ENCODE data around the gene FRMD5.

Gene FRMD5

GRCh38 chr15:44159492-44159891, 35.6 kb downstream of the FRMD5 start:
- DNase-seq = no peak

GRCh38 chr15:44158111-44158510, 37.0 kb downstream of the FRMD5 start:
- no peak for DNase-seq

- no peak for DNase-seq
These were observed 37.4 kb downstream of the FRMD5 start for GRCh38 chr15:44157679-44158078.

GRCh38 chr15:44153352-44153751, 41.7 kb downstream of the FRMD5 start:
- no peak for DNase-seq

DNA sequence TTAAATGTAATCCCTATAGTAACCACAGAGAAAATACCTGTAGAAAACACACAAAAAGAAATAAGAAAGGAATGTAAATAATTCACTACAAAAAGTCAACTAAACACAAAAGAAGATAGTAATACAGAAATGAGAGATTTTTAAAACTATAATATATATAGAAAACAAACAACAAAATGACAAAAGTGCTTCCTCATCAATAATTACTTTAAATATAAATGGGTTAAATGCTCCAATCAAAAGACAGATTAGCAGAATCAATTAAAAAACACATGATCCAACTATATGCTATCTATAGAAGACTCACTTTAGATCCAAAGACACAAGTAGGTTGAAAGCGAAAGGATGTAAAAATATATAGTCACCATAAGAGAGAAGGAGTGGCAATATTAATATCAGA, 45.8 kb downstream of the FRMD5 start:
- DNase-seq = no peak

GRCh38 chr15:44148580-44148979, 46.5 kb downstream of the FRMD5 start:
- DNase-seq = no peak

DNA sequence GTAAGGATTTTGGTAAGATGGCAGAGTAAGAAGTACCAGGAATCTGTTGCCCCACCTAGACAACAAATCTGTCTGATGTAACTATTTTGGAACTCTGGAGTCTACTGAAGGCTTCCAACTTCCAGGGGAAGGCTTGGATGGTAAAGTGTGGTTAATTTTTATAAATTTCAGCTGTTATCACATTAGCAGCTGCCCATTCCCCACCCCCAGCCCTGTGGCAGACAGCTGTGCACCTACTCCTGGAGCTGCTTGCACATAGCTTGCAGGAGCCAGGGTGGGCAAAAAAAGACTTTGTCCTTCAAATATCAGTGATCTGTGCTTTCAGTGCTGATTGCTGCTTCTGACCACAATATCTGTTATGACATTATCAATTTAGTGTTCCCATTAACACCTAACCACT, 47.4 kb downstream of the FRMD5 start:
- no peak for DNase-seq

DNA sequence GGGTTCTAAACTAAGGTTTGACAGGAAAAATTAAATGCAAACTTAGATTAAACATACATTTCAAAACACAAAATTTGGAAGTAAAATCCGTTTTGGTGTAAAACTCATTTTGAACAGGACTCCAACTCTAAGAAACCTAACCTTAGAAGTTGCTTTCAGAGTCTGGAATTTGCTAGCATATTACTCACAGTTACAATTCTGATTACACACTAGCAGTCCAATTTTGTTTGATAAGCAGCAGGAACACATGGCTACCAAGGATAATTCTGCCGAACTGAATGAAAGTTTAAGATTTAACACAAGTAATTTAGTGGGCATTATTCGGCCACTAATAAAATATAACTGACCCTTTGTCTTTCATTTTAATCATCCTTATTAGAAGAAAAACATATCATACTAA, 49.6 kb downstream of the FRMD5 start:
- no peak for DNase-seq

DNA sequence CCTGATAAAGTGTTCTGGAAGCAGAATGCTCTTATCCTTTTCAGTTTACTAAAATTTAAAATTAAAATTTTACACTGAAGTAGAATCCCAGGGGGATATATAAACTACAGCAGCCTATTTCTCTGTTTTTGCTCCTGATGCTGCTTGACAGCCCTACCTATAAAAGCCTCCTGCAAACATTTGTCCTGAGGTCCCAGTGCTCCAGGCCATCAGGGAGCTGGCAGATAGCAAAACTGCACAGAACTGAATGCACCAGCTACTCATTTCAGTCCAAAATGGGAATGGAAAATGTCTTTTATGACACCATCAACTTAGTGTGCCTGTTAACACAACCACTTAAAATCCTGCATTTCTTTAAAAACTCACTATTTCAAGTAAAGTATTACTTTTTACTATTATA, 50.1 kb downstream of the FRMD5 start:
- no peak for DNase-seq

DNA sequence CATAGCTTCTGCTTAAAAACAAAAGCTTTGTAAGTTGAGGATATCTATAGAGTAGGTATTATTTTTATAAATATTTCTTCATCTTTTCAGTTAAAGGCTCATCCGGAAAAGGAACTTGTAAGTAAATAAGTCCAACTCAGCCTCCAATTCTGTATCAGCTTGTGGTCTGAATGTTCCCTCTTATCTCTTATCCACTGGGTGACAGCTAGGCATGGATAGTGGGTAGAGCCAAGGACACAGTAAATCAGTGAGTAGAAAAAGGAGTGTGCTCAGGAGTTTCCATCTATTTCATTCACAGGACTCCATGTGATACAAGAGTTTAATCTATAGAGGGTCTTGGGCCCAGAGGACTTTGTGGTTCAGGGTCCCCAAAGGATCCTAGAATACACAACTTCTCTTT, 50.9 kb downstream of the FRMD5 start:
- no peak for DNase-seq

DNA sequence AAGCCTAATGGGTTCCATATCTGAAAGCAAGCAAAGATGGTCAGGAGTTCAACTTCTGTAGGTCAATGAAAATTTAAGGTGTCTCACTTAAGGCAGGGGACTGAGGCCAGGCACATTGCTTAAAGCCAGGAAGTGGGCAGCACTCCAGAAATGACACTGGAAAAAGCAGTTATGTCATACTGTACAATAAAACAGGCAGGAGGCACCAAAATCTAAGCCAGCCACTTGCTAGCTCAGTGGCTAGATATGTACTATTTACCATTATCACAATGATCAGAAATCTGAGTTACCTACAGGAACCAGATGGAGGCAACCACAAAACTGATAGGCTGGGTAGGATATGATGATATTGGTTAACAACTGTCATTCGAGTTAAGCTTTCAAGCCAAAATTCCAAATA, 57.3 kb downstream of the FRMD5 start:
- DNase-seq = no peak

GRCh38 chr15:44136991-44137477, 58.0 kb downstream of the FRMD5 start:
- DNase-seq = no peak

GRCh38 chr15:44132057-44132456, 63.0 kb downstream of the FRMD5 start:
- DNase-seq = no peak

GRCh38 chr15:44130778-44131177, 64.3 kb downstream of the FRMD5 start:
- no peak for DNase-seq

GRCh38 chr15:44129911-44130310, 65.2 kb downstream of the FRMD5 start:
- DNase-seq = no peak

DNA sequence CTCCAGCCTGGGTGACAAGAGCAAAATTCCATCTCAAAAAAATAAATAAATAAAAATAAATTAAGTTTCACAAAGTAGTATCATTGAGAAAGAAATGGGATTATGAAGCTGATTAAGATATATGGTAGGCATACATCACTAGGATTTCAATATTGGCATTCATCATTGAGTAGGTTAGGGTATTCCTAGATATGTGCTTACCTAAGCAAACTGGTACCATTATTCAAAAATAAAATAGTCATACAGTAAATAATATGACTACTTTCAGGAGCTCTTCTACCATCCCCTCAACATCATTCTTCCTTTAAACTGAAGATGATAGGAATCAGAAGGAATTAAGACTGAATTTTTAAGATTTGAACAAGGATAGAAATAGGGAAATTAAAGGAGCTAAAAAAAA, 66.6 kb downstream of the FRMD5 start:
- DNase-seq = no peak

DNA sequence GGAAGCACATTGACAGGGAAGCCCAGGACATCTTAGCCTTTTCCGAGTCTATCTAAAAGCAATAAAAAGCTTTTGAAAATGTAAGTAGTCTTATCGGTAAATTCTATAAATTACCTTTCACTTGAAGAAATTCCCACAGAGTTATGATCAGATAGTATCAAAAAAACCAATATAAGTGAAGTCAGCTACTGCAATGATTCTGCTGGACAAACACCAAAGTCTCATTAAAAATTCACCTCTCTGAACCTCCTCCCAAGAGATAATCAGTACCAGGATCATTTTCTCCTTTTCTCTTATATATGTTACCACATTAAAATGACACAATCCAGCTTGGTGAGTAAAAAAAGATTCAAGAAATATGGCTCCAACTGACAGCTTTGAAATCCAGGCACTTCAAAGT, 69.2 kb downstream of the FRMD5 start:
- DNase-seq = no peak

- DNase-seq = no peak
These were observed 92.3 kb downstream of the FRMD5 start for GRCh38 chr15:44102675-44103254.

DNA sequence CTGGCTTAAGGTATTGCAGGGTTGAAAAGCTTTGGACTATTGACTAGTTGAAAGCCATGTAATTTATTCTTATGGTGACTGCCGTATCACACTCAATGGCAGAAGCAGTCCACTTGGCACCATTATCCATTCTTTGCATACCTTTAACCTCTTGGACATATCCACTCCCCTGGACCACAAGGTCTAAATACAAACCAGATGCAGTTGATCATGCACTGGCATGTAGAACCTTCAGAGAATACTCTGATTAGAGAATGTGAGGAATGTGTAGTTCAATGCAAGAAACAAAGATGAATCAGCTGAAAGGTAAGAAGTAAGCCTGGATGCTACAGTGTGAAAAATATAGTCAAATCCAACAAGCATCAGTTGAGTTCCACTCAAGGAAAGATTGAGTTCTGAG, 93.1 kb downstream of the FRMD5 start:
- no peak for DNase-seq

GRCh38 chr15:44101286-44101685, 93.8 kb downstream of the FRMD5 start:
- DNase-seq = no peak

- DNase-seq = no peak
These were observed 95.4 kb downstream of the FRMD5 start for GRCh38 chr15:44099671-44100070.

DNA sequence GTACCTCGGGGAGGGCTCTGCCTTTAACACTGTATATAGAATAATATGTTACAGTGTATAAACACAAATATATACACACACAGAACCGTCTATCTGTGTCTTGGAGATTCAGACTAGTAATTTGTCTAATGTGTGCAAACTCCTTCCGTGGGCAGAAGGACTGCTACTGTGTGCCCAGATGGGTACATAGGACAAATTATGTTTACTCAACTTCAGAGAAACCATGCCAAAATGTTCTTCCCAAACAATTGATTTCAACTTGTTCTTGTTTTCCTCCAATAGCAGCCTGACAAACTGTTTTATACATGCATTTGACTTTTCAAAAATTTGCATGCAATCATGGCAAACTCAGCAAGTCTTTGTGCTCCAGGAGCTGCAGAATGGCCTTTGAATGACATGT, 97.5 kb downstream of the FRMD5 start:
- no peak for DNase-seq

DNA sequence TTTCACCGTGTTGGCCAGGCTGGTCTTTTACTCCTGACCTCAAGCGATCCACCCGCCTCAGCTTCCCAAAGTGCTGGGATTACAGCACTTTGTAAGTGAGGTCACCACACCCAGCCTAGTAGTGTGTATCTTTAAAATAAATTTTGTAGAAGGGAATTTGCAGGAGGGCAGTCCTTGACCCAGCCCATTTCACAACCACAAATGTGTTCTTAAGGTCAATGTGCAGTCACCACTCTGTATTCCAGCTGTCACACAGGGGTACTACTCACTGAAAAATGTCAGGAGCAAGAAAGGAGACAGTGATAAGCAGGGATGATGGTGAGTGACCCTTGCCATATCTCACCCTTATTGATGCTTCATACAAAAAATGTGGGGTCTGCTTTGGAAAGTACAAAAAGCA, 98.5 kb downstream of the FRMD5 start:
- DNase-seq = no peak

GRCh38 chr15:44094781-44095180, 100.3 kb downstream of the FRMD5 start:
- DNase-seq = no peak

GRCh38 chr15:44093836-44094235, 101.2 kb downstream of the FRMD5 start:
- DNase-seq = no peak

DNA sequence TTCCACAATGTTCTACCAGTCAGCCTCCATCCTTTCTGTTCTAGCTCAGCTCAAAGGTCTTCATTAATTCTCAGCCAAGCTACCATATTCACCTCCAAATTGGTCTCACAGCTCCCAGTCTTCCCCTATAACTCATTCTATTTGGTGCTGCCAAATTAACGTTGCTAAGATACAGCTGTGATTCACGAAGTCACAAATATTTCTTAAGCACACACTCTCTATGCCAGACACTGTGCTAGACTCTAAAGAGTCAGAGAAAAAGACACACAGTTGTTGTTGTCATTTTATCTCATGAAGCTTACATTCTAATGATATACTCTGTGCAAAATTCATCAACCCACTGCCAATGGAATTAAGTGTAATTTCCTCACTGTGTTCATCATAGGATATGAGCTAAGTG, 102.8 kb downstream of the FRMD5 start:
- no peak for DNase-seq
